Esophagus mucosa (tissue), 1 donor: ENCODE data around the gene ANKEF1. TPM values are rescaled to one million over a fixed set of nuclear protein-coding genes. Genes with fewer than 3 reads are reported as not detected.

Source experiments
- ATAC-seq: fragments of 200-7000 bp; cut with Tn5 transposase; one replicate; pipeline ENCODE4 v1.9.1; 2020
- total RNA-seq: library from RNA; stranded (reverse); gene quantifications from one replicate; pipeline ENCODE4 v1.2.4, GENCODE V29; 2023
- donor health status: DM: yes; HTN: yes; CAD: no.

Gene ANKEF1
- total RNA-seq, 1 donor from 2014 or later, result 6.7 TPM

- ATAC-seq, result no peak
These were observed 55.2 kb downstream of the ANKEF1 start for GRCh38 chr20:10089871-10090587.

GRCh38 chr20:10090588-10091166, 55.9 kb downstream of the ANKEF1 start:
- peak; percentile 83 for ATAC-seq

GRCh38 chr20:10093087-10093591, 58.4 kb downstream of the ANKEF1 start:
- ATAC-seq, result peak; percentile 77

GRCh38 chr20:10094566-10095173, 59.9 kb downstream of the ANKEF1 start:
- no peak for ATAC-seq

DNA sequence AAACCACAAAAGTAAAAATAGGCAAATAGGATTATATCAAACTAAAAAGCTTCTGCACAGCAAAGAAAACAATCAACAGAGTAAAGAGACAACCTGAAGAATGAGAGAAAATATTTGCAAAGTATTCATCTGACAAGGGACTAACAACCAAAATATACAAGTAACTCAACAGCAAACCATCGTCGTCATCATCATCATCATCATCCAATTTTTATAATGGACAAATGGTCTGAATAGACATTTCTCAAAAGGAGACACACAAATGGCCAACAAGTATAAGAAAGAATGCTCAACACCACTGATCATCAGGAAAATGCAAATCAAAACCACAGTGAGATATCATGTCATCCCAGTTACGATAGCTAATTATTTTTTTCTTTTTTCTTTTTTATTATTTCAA, 62.0 kb downstream of the ANKEF1 start:
- no peak for ATAC-seq

DNA sequence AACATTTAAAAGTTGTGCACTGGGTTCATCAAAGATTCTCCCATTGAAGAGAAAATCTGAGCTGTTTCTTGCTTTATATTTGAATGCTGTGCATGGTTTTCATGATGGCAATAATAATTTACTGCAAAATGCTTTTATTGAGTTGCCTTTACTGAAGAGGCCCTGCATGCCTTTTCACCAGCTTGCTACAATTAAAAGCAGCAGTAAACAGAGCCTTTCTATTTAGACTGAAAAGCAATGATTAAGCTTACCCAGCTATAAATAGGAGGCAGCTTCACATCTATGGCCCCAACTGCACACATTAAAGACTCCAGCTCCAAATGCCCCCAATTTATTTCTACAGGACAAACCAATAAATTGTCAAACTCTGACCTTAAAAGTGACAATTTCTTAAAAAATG, 70.3 kb downstream of the ANKEF1 start:
- no peak for ATAC-seq

Other genes with a start within 250 kb of the ANKEF1 start
- 0.52 TPM for gene PAK5, start 195.9 kb upstream of the ANKEF1 start, total RNA-seq
- gene SNAP25, start 183.8 kb downstream of the ANKEF1 start, total RNA-seq, result 0.08 TPM